GM23338 (cell line): ENCODE results near the gene DAB2. TPM values are rescaled to one million over a fixed set of nuclear protein-coding genes. Genes with fewer than 3 reads are reported as not detected.

Experiments
- ATAC-seq: fragments of 200-7000 bp; cut with Tn5 transposase; 3 replicates; pipeline ENCODE4 v1.9.1; 2020
- DNase-seq: peaks from one replicate; pipeline ENCODE4 v3.0.0-alpha.2; 2015; ENCODE audit warnings: low spot score
- H2AFZ ChIP-seq: fragments of 200-600 bp; sonication (generic); 2 replicates; pipeline ENCODE4 v1.8.0; 2016; ENCODE audit warnings: antibody characterized with exemption, mild to moderate bottlenecking, moderate library complexity
- H3F3A ChIP-seq: fragments of 200-600 bp; sonication (generic); replicated peaks from 2 replicates; pipeline ENCODE4 v1.8.0; 2017; ENCODE audit warnings: antibody characterized with exemption, mixed run types, low read depth
- H3K27ac ChIP-seq: fragments of 200-600 bp; sonication (generic); 2 replicates; pipeline ENCODE4 v1.6.1; 2016; ENCODE audit warnings: low read depth
- H3K27me3 ChIP-seq: fragments of 200-600 bp; sonication (generic); 2 replicates; pipeline ENCODE4 v1.8.0; 2016; ENCODE audit warnings: mild to moderate bottlenecking, mixed run types, moderate library complexity; ENCODE audit not compliant: insufficient read depth
- H3K36me3 ChIP-seq: fragments of 200-600 bp; sonication (generic); 2 replicates; pipeline ENCODE4 v1.8.0; 2016; ENCODE audit warnings: mild to moderate bottlenecking; ENCODE audit not compliant: insufficient read depth
- H3K4me1 ChIP-seq: fragments of 200-600 bp; sonication (generic); 2 replicates; pipeline ENCODE4 v1.8.0; 2016; ENCODE audit warnings: mild to moderate bottlenecking, moderate library complexity; ENCODE audit not compliant: insufficient read depth
- H3K4me2 ChIP-seq: fragments of 200-600 bp; sonication (generic); 2 replicates; pipeline ENCODE4 v1.7.1; 2017; ENCODE audit warnings: mixed run types
- H3K4me3 ChIP-seq: fragments of 200-600 bp; sonication (generic); 2 replicates; pipeline ENCODE4 v1.6.1; 2016; ENCODE audit warnings: mixed run types
- H3K79me2 ChIP-seq: fragments of 200-600 bp; sonication (generic); replicated peaks from 2 replicates; pipeline ENCODE4 v1.8.0; 2017; ENCODE audit warnings: mild to moderate bottlenecking; ENCODE audit not compliant: insufficient read depth
- H3K9me2 ChIP-seq: fragments of 200-600 bp; sonication (generic); 2 replicates; pipeline ENCODE4 v1.8.0; 2017; ENCODE audit not compliant: insufficient read depth
- H4K20me1 ChIP-seq: fragments of 200-600 bp; sonication (generic); replicated peaks from 2 replicates; pipeline ENCODE4 v1.8.0; 2017; ENCODE audit warnings: mild to moderate bottlenecking; ENCODE audit not compliant: insufficient read depth
- H3K27ac Mint-ChIP-seq: 2 replicates; pipeline ENCODE4 v1.8.0; 2020; ENCODE audit warnings: inconsistent platforms, mild to moderate bottlenecking, moderate library complexity, mixed read lengths
- H3K27me3 Mint-ChIP-seq: 3 replicates; pipeline ENCODE4 v1.8.0; 2022; ENCODE audit warnings: low read depth, mild to moderate bottlenecking, moderate library complexity, mixed read lengths, inconsistent platforms; ENCODE audit not compliant: insufficient read depth, poor library complexity
- H3K36me3 Mint-ChIP-seq: 3 replicates; pipeline ENCODE4 v1.8.0; 2021; ENCODE audit warnings: low read depth, mild to moderate bottlenecking, inconsistent platforms, moderate library complexity, mixed read lengths
- H3K4me1 Mint-ChIP-seq: 3 replicates; pipeline ENCODE4 v1.8.0; 2020; ENCODE audit warnings: mild to moderate bottlenecking, inconsistent platforms, mixed read lengths
- H3K4me3 Mint-ChIP-seq: 3 replicates; pipeline ENCODE4 v1.8.0; 2021; ENCODE audit warnings: moderate library complexity, mild to moderate bottlenecking, inconsistent platforms, mixed read lengths
- H3K9me3 Mint-ChIP-seq: 3 replicates; pipeline ENCODE4 v1.8.0; 2020; ENCODE audit warnings: moderate library complexity, mild to moderate bottlenecking, inconsistent platforms, mixed read lengths
- CREB1 ChIP-seq: fragments of 250-450 bp; sonication (Bioruptor Pico); IDR thresholded peaks from 2 replicates; pipeline ENCODE4 v1.5.0; 2020; ENCODE audit warnings: low read depth, mild to moderate bottlenecking, moderate library complexity
- CTCF ChIP-seq, 2 experiments: fragments of 200-600 bp in 1 of 2; sonication (generic) in 1 of 2; conservative IDR thresholded peaks; 2 replicates each; pipeline versions ENCODE4 v1.5.1 to v1.6.1; 2016 to 2017; ENCODE audit warnings: antibody characterized with exemption in 2 of 2, low read depth in 2 of 2, mild to moderate bottlenecking in 2 of 2, moderate library complexity in 1 of 2
- EZH2 ChIP-seq: fragments of 200-600 bp; sonication (generic); IDR thresholded peaks from one replicate; pipeline ENCODE4 v1.8.0; 2017; ENCODE audit warnings: antibody characterized with exemption, mild to moderate bottlenecking, low read depth; ENCODE audit not compliant: unreplicated experiment
- EZH2phosphoT487 ChIP-seq: fragments of 200-600 bp; sonication (generic); IDR thresholded peaks from one replicate; pipeline ENCODE4 v1.8.1; 2018; ENCODE audit warnings: antibody characterized with exemption; ENCODE audit not compliant: unreplicated experiment
- JUNB ChIP-seq: IDR thresholded peaks from one replicate; pipeline ENCODE4 v1.6.1; 2016; ENCODE audit warnings: antibody characterized with exemption; ENCODE audit not compliant: unreplicated experiment
- NANOG ChIP-seq: IDR thresholded peaks from 2 replicates; pipeline ENCODE4 v1.6.1; 2016; ENCODE audit warnings: antibody characterized with exemption, borderline replicate concordance
- REST ChIP-seq: IDR thresholded peaks from one replicate; pipeline ENCODE4 v1.6.1; 2018; ENCODE audit warnings: antibody characterized with exemption; ENCODE audit not compliant: unreplicated experiment
- STAT1 ChIP-seq: IDR thresholded peaks from one replicate; pipeline ENCODE4 v1.6.1; 2016; ENCODE audit warnings: antibody characterized with exemption; ENCODE audit not compliant: unreplicated experiment
- ZNF114 ChIP-seq: fragments of 250-450 bp; sonication (Bioruptor Pico); IDR thresholded peaks from 2 replicates; pipeline ENCODE4 v1.5.0; 2020; ENCODE audit warnings: mild to moderate bottlenecking, moderate library complexity
- ZNF331 ChIP-seq: fragments of 250-450 bp; sonication (Bioruptor Pico); IDR thresholded peaks from 2 replicates; pipeline ENCODE4 v1.5.0; 2020; ENCODE audit warnings: low read depth, mild to moderate bottlenecking, moderate library complexity
- ZNF462 ChIP-seq: fragments of 250-450 bp; sonication (Bioruptor Pico); IDR thresholded peaks from 2 replicates; pipeline ENCODE4 v1.5.0; 2020; ENCODE audit warnings: mild to moderate bottlenecking, moderate library complexity
- polyA plus RNA-seq: library from polyadenylated mRNA; unstranded; fragments of >200 nt; fragmentation: Nextera tagmentation; extraction: Ambion mirVana; gene quantifications from 2 replicates; pipeline ENCODE4 v1.2.1, GENCODE V29; 2016
- total RNA-seq: library from RNA; depleted of rRNA; stranded (reverse); fragments of >200 nt; shearing (Covaris generic); gene quantifications from 2 replicates; pipeline ENCODE4 v1.2.3, GENCODE V29; 2014
- TF ChIP-seq, protein P1 (sequence below): IDR thresholded peaks from 2 replicates; pipeline ENCODE4 v1.6.1; 2016; ENCODE audit warnings: antibody characterized with exemption

The DAB2 gene
- total and polyA plus RNA-seq, 2 experiments from 2014 or later = 6.4 to 8.4 TPM

GRCh38 chr5:39465097-39465496, 40.3 kb upstream of the DAB2 start (continued):
- TF ChIP-seq, protein P1, sequence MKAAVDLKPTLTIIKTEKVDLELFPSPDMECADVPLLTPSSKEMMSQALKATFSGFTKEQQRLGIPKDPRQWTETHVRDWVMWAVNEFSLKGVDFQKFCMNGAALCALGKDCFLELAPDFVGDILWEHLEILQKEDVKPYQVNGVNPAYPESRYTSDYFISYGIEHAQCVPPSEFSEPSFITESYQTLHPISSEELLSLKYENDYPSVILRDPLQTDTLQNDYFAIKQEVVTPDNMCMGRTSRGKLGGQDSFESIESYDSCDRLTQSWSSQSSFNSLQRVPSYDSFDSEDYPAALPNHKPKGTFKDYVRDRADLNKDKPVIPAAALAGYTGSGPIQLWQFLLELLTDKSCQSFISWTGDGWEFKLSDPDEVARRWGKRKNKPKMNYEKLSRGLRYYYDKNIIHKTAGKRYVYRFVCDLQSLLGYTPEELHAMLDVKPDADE = no peak
- TF ChIP-seq EZH2phosphoT487 = no peak

DNA sequence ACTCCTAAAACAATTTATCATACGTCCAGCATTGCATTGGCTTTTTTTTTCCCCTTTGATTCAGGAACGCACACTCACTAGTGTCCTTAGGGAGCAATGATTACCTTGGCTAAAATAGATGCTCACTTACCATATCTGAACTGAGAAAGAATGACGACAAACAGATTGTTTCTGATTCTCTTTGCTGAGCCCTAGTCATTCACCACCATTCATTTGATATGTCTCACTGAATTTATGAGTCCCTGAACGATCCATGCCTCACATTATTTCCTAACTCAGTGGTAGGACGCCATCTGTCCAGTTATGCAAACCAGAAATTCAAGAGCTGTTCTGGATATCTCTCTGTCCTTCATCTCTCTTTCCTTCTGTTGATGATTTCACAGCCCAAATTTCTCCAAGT, 39.3 kb upstream of the DAB2 start:
- Mint-ChIP-seq H3K36me3 (no peaks in the 10 kb centered on the region), H3K4me3 (no peak overlapping the region), H3K4me1 (no peaks in the 10 kb centered on the region), H3K27ac (no peak overlapping the region), H3K27me3 (peaks cover 2% of the 10 kb centered on the region), H3K9me3 (no peaks in the 10 kb centered on the region)
- no peak overlapping the region for H2AFZ ChIP-seq
- no peaks in the 10 kb centered on the region for H3K79me2 ChIP-seq
- no peak overlapping the region for H3K27ac ChIP-seq
- H3K4me1 ChIP-seq = no peaks in the 10 kb centered on the region
- no peaks in the 10 kb centered on the region for H3K9me2 ChIP-seq
- H3K4me2 ChIP-seq = no peak overlapping the region
- H3F3A ChIP-seq = no peaks in the 10 kb centered on the region
- ATAC-seq = no peak
- no peak for DNase-seq
- H3K27me3 ChIP-seq = no peaks in the 10 kb centered on the region; the same call in 1 of the 2 replicates
- H4K20me1 ChIP-seq = no peaks in the 10 kb centered on the region
- no peaks in the 10 kb centered on the region for H3K36me3 ChIP-seq
- H3K4me3 ChIP-seq = no peak overlapping the region
- TF ChIP-seq, protein P1 = no peak
- no peak for TF ChIP-seq REST
- TF ChIP-seq NANOG = no peak
- no peak for TF ChIP-seq CREB1
- no peak for TF ChIP-seq JUNB
- no peak for TF ChIP-seq EZH2
- no peak for TF ChIP-seq ZNF462 (CRISPR knock-in tag)
- TF ChIP-seq ZNF331 (CRISPR knock-in tag) = no peak
- no peak for TF ChIP-seq CTCF (conservative IDR thresholded peaks at IDR 0.05; ENCODE audit: low read depth in 2 of 2)
- no peak for TF ChIP-seq EZH2phosphoT487
- no peak for TF ChIP-seq STAT1
- TF ChIP-seq ZNF114 = no peak
